HL-60 (cell line): ENCODE results near the gene NPRL2.
A peak's percentile ranks its signal among the peaks of the same experiment; 100 is the strongest.

Experiments used
- DNase-seq, 2 experiments: peaks; one replicate each; pipeline ENCODE4 v3.0.0-alpha.2; 2010 to 2020; ENCODE audit warnings: low read depth in 1 of 2, low spot score in 1 of 2
- H3K27ac ChIP-seq: fragments of 250-450 bp; sonication (Bioruptor Pico); replicated peaks from 2 replicates; pipeline ENCODE4 v1.5.1; 2020; ENCODE audit warnings: mild to moderate bottlenecking, moderate library complexity
- H3K27me3 ChIP-seq: fragments of 250-450 bp; sonication (Bioruptor Pico); 2 replicates; pipeline ENCODE4 v1.5.1; 2021; ENCODE audit warnings: mild to moderate bottlenecking, moderate library complexity; ENCODE audit not compliant: insufficient read depth, poor library complexity, severe bottlenecking
- H3K4me3 ChIP-seq: replicated peaks from 2 replicates; pipeline ENCODE4 v1.5.1; 2011; ENCODE audit warnings: mild to moderate bottlenecking, control low read depth, low read length; ENCODE audit not compliant: insufficient read depth
- CTCF ChIP-seq: IDR thresholded peaks from one replicate; pipeline ENCODE4 v1.5.1; 2011; ENCODE audit warnings: low read length, control low read depth, inconsistent platforms; ENCODE audit not compliant: insufficient read depth
- GABPA ChIP-seq: IDR thresholded peaks from 2 replicates; pipeline ENCODE4 v1.6.1; 2012; ENCODE audit warnings: low read depth
- POLR2AphosphoS5 ChIP-seq: IDR thresholded peaks from 2 replicates; pipeline ENCODE4 v1.6.1; 2012; ENCODE audit warnings: low read depth
- REST ChIP-seq: IDR thresholded peaks from 2 replicates; pipeline ENCODE4 v1.6.1; 2012; ENCODE audit warnings: low read depth; ENCODE audit not compliant: insufficient replicate concordance
- SPI1 ChIP-seq: IDR thresholded peaks from 2 replicates; pipeline ENCODE4 v1.6.1; 2012; ENCODE audit warnings: low read depth, mild to moderate bottlenecking, borderline replicate concordance

The NPRL2 gene

DNA sequence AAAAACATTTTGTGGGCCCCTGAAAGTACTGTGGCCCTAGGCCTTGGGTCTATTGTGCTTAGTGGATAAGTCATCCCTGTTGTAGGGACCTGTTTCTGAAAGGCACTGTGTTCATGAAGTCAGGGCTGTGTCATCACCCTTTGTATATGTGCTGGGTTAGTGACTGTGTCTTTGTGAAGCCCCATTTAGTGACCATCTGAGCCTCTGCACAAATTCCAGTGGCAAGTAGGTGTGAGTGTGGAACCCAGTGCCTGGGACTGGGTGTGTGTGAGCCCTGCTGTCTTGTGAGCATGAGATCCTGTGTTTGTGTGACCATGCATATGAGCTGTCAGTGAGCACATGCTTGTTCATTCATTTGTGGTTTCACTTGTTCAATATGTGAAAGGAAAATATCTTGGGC lies 46.0 kb downstream of the NPRL2 start:
- no peak for TF ChIP-seq SPI1
- no peak for TF ChIP-seq POLR2AphosphoS5
- TF ChIP-seq CTCF, result no peak
- TF ChIP-seq GABPA, result no peak
- no peak for TF ChIP-seq REST
- no peaks in the 10 kb centered on the region for H3K27me3 ChIP-seq
- no peak for DNase-seq
- H3K27ac ChIP-seq, result no peak overlapping the region
- H3K4me3 ChIP-seq, result no peak overlapping the region

DNA sequence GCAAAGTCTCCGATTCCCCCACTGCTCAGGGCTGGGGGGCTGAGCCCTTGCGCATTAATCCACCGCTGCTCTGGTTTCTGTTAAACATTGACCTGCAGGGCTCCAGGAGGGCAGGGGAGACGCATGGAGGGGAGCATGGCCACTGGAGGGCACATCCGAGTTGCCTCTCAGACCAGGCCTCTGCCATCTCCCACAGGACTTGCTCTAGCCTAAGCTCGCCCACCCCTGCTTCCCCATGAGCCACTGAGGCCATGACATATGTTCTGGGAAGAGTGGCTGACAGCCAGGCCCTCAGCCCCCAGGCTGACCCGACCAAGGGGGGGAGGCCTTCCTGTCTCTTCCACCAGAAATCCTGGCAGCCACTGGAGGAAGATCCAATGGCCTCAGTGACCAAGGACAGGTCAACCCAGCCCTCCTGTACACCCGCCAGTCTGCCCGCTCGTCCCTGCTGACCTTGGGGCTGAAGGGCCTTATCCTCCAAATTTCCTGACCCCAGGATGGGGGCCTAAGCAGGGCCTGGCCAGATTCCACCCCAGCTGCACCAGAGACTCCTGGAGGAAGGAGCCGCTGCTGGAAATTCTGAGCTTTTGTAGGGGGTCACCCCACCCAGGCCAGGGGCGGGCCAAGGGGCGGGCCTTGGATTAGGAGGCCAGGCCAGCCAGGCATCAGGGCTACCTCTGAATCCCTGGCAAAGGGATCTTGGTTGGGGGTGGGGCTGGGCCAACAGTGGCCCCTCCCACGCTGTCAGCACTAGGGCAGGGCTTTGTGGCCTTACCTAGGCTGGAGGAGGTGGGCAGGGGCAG lies 47.4 kb downstream of the NPRL2 start, which contains the start of gene HYAL1:
HYAL1 (minus strand) TSS at position 562 of the 803 bp plus-strand sequence. CDS start 618 bp downstream, outside the sequence.
- no peaks in the 10 kb centered on the region for H3K27me3 ChIP-seq
- DNase-seq, result no peak
- TF ChIP-seq SPI1 (no peak), POLR2AphosphoS5 (no peak), CTCF (peak; percentile 2), GABPA (no peak), REST (no peak)
- H3K4me3 ChIP-seq, result no peak within 1 kb of the TSS
- no peak within 1 kb of the TSS for H3K27ac ChIP-seq

GRCh38 chr3:50302095-50303012 lies 48.2 kb downstream of the NPRL2 start:
- TF ChIP-seq REST (no peak), GABPA (no peak), SPI1 (no peak)
- H3K4me3 ChIP-seq, result no peak overlapping the region
- H3K27ac ChIP-seq, result no peak overlapping the region
- DNase-seq, result no peak
- H3K27me3 ChIP-seq, result no peaks in the 10 kb centered on the region
